Bladder microvascular endothelial cell (primary cell): ENCODE measurements around the gene ALDH9A1. TPM values are rescaled to one million over a fixed set of nuclear protein-coding genes. Genes with fewer than 3 reads are reported as not detected.

Experiments used
- total RNA-seq: library from RNA; depleted of rRNA; stranded (reverse); fragments of >200 nt; gene quantifications from 2 replicates; pipeline ENCODE4 v1.2.3, GENCODE V29; 2014

Gene ALDH9A1
- 71.4 and 80.2 TPM in 2 replicates for total RNA-seq

DNA sequence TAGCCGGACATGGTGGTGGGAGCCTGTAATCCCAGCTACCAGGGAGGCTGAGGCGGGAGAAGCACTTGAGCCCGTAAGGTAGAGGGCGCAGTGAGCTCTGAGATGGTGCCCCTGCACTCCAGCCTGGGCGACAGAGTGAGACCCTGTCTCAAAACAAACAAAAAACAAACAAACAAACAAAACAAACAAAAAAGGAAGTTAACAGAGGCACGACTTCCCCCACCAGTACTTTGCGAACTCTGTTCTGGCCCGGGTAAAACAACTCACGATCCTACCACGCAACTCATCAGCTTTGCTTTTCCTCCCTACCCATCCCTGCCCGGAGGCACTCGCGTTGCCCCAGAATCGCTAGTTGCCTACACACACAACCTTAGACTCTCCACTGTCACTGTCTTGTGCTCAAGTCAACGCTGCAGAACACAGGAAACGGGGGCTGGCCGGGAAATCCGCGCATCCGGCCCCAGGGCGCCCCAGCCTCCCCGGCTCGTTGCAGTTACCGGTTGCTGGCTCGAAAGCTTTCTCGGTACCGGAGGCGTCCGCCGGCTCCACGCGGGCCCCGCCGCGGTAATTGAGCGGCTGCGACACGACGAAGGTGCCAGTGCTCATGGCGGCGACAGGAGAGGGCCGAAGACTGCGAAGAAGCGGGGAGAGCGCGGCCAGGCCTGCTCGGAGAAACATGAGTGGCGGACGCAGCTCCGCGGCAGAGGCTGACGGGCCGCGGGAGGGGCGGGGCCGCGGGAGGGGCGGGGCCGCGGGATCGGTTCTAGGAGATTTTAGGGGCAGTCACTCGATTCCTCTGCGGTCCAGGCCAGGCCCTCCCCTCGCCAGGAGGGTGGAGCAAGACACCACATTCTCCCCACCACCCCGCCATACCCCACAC lies at the start of gene ALDH9A1:
Gene ALDH9A1 (minus strand): TSS at position 682 of the 880 bp plus-strand sequence. CDS start 4 bp downstream, at position 678.

DNA sequence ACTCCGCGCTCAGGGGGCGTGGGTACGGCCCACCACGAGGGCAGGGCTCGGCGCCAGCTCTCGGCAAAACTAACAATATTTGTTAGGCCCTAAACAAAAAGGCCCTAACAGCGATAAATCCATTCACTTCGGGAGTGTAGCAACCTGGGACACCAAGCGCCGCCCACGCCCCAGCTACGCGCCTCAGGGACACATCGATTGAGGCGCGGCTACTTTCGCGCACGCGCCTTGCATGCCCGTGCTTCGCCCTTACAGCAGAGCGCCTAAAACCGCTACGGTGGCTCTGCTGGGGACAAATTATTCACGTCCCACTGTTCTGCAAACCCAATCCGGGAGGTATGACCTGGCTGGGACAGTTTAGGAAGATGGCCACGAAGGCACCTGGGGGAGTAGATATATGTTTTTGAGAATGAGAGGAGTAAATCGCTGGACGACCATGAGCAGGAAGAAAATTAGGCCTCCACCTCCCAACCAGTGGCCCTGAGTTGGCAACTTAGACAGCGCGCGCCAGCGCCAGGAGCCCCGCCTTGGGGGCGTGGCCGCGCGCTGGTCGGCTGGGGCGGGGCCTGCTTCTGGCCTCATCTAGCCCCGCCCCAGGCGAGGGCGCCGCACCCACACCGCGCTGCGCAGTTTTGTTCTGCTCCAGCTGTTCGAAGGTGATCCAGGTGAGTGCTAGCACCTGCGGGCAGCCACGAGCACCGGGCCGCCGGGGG lies 67.6 kb downstream of the ALDH9A1 start, which contains the start of gene MGST3:
Gene MGST3 (plus strand): TSS at position 606 of the 713 bp plus-strand sequence. CDS start 18,614 bp downstream, outside the sequence.

Other genes with a start within 250 kb of the ALDH9A1 start
- not detected in 2 replicates for gene LRRC52, start 154.6 kb downstream of the ALDH9A1 start, total RNA-seq
- gene MGST3, start 67.3 kb downstream of the ALDH9A1 start, total RNA-seq: 155 and 168 TPM in 2 replicates
- gene TMCO1, start 70.3 kb upstream of the ALDH9A1 start, total RNA-seq: 37.1 and 55.6 TPM in 2 replicates
- gene UCK2, start 129.1 kb upstream of the ALDH9A1 start, total RNA-seq: 59.9 and 72.8 TPM in 2 replicates